Duodenal mucosa (tissue), 2 donors: ENCODE results near the gene FAM83F.
"Not testable (repeated sequence)": the region's sequence is repeated elsewhere in the genome, so short reads cannot be mapped to it uniquely, and the experiment has no call there.

ENCODE experiments used
- H3K27ac ChIP-seq: one replicate; pipeline ENCODE4 v1.7.0; 2013; ENCODE audit warnings: low read depth, low read length
- H3K27me3 ChIP-seq, 2 donors: one replicate each; pipeline ENCODE4 v1.7.0; 2013; ENCODE audit warnings: low read length in 2 of 2, control low read depth in 1 of 2; ENCODE audit not compliant: insufficient read depth in 2 of 2, control insufficient read depth in 1 of 2
- H3K36me3 ChIP-seq, 2 donors: one replicate each; pipeline ENCODE4 v1.7.0; 2013; ENCODE audit warnings: low read length in 2 of 2, control low read depth in 1 of 2; ENCODE audit not compliant: insufficient read depth in 2 of 2, control insufficient read depth in 1 of 2
- H3K4me1 ChIP-seq, 2 donors: one replicate each; pipeline ENCODE4 v1.7.0; 2013; ENCODE audit warnings: low read length in 2 of 2, control low read depth in 1 of 2; ENCODE audit not compliant: insufficient read depth in 2 of 2, control insufficient read depth in 1 of 2
- H3K4me3 ChIP-seq, 2 donors: one replicate each; pipeline ENCODE4 v1.7.0; 2013; ENCODE audit warnings: low read length in 2 of 2, low read depth in 1 of 2
- H3K9ac ChIP-seq, 2 donors: one replicate each; pipeline ENCODE4 v1.7.0; 2013; ENCODE audit warnings: low read length in 2 of 2, low read depth in 1 of 2
- H3K9me3 ChIP-seq, 2 donors: one replicate each; pipeline ENCODE4 v1.7.0; 2013; ENCODE audit warnings: low read length in 2 of 2, control low read depth in 1 of 2; ENCODE audit not compliant: control insufficient read depth in 1 of 2

FAM83F gene

DNA sequence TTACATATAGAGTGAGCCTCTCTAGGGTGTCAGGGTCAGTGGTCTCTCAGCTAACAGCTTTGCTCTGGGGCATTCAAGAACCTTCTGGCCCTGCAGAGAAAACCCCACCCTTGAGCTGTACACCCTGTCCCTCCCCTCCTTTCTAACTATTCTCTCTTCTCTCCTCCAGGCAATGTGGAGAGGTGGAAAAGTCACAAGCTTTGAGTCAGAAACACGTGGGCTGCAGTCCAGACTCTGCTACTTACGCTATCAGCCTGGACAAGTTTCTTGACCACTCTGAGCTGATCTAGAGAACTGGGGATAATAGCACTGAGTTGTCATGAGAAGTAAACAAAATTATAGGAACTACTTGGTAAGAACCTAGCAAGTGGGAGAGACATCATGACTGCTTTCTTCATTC lies 10.7 kb upstream of the FAM83F start:
- H3K27me3 ChIP-seq = no peaks in the 10 kb centered on the region

DNA sequence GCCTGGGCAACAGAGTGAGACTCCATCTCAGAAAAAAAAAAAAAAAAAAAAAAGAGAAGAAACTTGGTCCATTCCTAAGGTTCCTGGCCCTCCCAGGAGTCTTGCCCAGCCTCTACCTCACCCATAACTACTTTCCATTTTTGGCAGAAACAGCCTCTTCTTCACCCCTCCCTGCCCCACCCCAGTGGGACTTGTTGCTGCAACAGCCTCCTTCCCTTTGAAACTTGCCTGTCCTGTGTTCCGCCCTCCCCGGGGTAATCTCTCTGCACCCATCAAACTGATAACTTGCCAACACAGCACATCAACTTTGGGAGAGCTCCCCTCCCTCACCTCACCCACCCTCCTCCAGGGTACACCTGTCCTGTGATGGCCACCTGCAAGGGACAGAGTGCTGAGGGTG lies 10.0 kb upstream of the FAM83F start:
- Histone ChIP-seq H3K9me3 (no peaks in the 10 kb centered on the region), H3K27ac (no peak overlapping the region), H3K36me3 (no peaks in the 10 kb centered on the region), H3K27me3 (no peaks in the 10 kb centered on the region), H3K4me1 (peaks cover 5% of the 10 kb centered on the region in 2 donors), H3K9ac (no peak overlapping the region), H3K4me3 (no peak overlapping the region)

More for the DNA sequence above, 10.7 kb upstream of the FAM83F start:
- no peaks in the 10 kb centered on the region for H3K36me3 ChIP-seq
- H3K9me3 ChIP-seq = no peaks in the 10 kb centered on the region
- no peak overlapping the region for H3K27ac ChIP-seq
- no peak overlapping the region for H3K4me3 ChIP-seq
- no peak overlapping the region for H3K9ac ChIP-seq
- H3K4me1 ChIP-seq = peaks cover 5% of the 10 kb centered on the region in 2 donors

DNA sequence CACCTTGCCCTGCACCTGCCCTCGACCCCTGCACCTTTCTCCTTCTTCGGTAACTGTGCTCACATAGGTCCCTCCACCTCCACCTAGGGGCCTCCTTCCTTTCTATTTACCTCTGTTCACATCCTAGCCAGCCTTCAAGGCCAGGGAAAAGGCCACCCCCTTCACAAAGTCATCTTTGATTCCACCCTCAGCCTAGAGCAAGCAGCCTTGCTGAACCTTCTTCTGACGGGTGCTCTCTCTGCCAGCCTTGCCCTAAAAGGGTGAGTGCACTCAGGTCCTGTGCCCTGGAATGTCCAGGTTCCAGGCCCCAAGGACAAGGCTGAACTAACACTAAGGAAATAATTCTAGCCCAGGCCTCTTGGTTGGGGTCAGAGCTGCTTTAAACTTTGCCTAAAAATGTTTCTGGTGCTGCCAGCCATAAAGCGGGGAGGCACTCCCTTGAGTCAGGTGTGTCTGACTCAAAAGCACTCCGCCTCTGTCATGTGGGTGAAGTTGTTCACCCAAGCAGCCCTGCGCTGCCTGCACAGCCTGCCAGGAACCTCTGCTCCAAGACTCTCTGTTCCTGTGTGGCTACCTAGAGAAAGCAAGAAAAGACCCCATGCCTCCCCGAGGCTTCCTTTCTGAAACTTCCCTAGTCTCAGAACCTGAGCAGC lies 9.2 kb upstream of the FAM83F start:
- peaks cover 5 to 6% of the 10 kb centered on the region in 2 donors for H3K4me1 ChIP-seq
- no peak overlapping the region for H3K27ac ChIP-seq
- H3K36me3 ChIP-seq = no peaks in the 10 kb centered on the region
- H3K27me3 ChIP-seq = no peaks in the 10 kb centered on the region
- H3K9ac ChIP-seq = no peak overlapping the region
- no peak overlapping the region for H3K4me3 ChIP-seq
- H3K9me3 ChIP-seq = no peaks in the 10 kb centered on the region

GRCh38 chr22:39988386-39989114 lies 6.2 kb upstream of the FAM83F start:
- no peaks in the 10 kb centered on the region for H3K36me3 ChIP-seq
- H3K27me3 ChIP-seq = peaks cover 0 to 2% of the 10 kb centered on the region in 2 donors
- H3K4me1 ChIP-seq = peaks cover 13 to 15% of the 10 kb centered on the region in 2 donors
- H3K9me3 ChIP-seq = no peaks in the 10 kb centered on the region
- H3K27ac ChIP-seq = no peak overlapping the region
- H3K4me3 ChIP-seq = no peak overlapping the region
- H3K9ac ChIP-seq = no peak overlapping the region

DNA sequence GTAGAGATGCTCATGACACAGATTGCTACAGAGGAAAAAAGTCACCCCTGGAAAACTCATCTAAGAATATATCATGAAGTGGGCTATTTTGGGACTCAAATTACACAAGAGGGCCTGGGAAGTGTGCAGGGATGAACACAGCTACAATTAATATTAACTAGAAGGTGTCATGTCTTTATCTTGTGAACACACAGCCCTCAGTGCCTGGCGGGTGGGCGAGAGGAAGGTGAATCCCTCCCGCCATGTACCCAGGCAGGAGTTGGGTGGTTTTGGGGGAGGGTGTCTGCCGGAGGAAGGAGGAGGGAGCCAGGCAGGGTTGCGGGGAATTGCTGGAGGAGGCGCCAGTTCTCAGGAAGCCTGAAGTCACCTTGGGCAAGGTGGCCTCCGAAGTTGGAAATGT lies 5.1 kb upstream of the FAM83F start:
- H3K36me3 ChIP-seq = no peaks in the 10 kb centered on the region
- H3K4me1 ChIP-seq = peaks cover 15 to 19% of the 10 kb centered on the region in 2 donors
- H3K27ac ChIP-seq = no peak overlapping the region

GRCh38 chr22:39990686-39991085 lies 4.1 kb upstream of the FAM83F start:
- Histone ChIP-seq H3K27ac (no peak overlapping the region), H3K36me3 (no peaks in the 10 kb centered on the region), H3K4me3 (no peak overlapping the region), H3K4me1 (peaks cover 10 to 14% of the 10 kb centered on the region in 2 donors), H3K9ac (no peak overlapping the region), H3K27me3 (peaks cover 4 to 5% of the 10 kb centered on the region in 2 donors), H3K9me3 (no peaks in the 10 kb centered on the region)

More for the DNA sequence above, 5.1 kb upstream of the FAM83F start:
- Histone ChIP-seq H3K27me3 (peaks cover 2 to 5% of the 10 kb centered on the region in 2 donors), H3K4me3 (no peak overlapping the region), H3K9ac (no peak overlapping the region), H3K9me3 (no peaks in the 10 kb centered on the region)

GRCh38 chr22:39991159-39991860 lies 3.4 kb upstream of the FAM83F start:
- peaks cover 5 to 6% of the 10 kb centered on the region in 2 donors for H3K27me3 ChIP-seq
- H3K27ac ChIP-seq = no peak overlapping the region
- no peak overlapping the region for H3K4me3 ChIP-seq
- no peaks in the 10 kb centered on the region for H3K9me3 ChIP-seq
- H3K36me3 ChIP-seq = no peaks in the 10 kb centered on the region
- H3K4me1 ChIP-seq = peaks cover 10 to 20% of the 10 kb centered on the region in 2 donors
- no peak overlapping the region for H3K9ac ChIP-seq

GRCh38 chr22:39992088-39992826 lies 2.5 kb upstream of the FAM83F start:
- Histone ChIP-seq H3K9me3 (no peaks in the 10 kb centered on the region), H3K9ac (no peak overlapping the region), H3K4me1 (peaks cover 13 to 29% of the 10 kb centered on the region in 2 donors), H3K27me3 (peaks cover 5 to 9% of the 10 kb centered on the region in 2 donors), H3K4me3 (no peak overlapping the region), H3K36me3 (no peaks in the 10 kb centered on the region), H3K27ac (no peak overlapping the region)

DNA sequence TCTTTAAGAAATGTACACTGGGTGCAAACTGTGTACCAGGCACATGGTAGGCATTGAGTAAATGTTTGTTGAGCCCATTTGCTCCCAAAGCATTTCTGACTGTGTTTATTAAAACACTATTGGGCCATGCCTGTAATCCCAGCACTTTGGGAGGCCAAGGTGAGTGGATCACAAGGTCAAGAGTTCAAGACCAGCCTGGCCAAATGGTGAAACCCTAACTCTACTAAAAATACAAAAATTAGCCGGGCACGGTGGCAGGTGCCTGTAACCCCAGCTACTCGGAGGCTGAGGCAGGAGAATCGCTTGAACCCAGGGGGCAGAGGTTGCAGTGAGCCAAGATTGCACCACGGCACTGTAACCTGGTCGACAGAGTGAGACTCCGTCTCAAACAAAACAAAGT lies 1.9 kb upstream of the FAM83F start:
- H3K27me3 ChIP-seq, H3K9me3 ChIP-seq, H3K36me3 ChIP-seq, H3K27ac ChIP-seq, H3K9ac ChIP-seq, H3K4me3 ChIP-seq: not testable (repeated sequence)
- peaks cover 19 to 35% of the 10 kb centered on the region in 2 donors for H3K4me1 ChIP-seq
